AG04449 (cell line): ENCODE results near the gene ADAMTS12.

Source experiments
- CTCF ChIA-PET: fragments of 350-600 bp; formaldehyde crosslinking; extraction: SDS; loops from one replicate; lab custom pipeline; 2021; ENCODE audit warnings: antibody characterized with exemption; lab: Yijun Ruan, JAX
- POLR2A ChIA-PET: fragments of 400-600, 350-600 bp; formaldehyde crosslinking; extraction: SDS; loops from one replicate; lab custom pipeline; 2020; ENCODE audit warnings: antibody characterized with exemption, inconsistent platforms; lab: Yijun Ruan, JAX
- DNase-seq: peaks from one replicate; pipeline ENCODE4 v3.0.0-alpha.2; 2010; ENCODE audit warnings: low read depth, low spot score
- H3K4me3 ChIP-seq: 2 replicates; pipeline ENCODE4 v1.5.1; 2011; ENCODE audit warnings: low read depth, mild to moderate bottlenecking, control low read depth, low read length
- CTCF ChIP-seq: IDR thresholded peaks from one replicate; pipeline ENCODE4 v1.5.1; 2011; ENCODE audit warnings: mild to moderate bottlenecking, moderate library complexity, low read length, control low read depth, inconsistent platforms; ENCODE audit not compliant: insufficient read depth; ENCODE audit errors: missing control alignments

Gene ADAMTS12

GRCh38 chr5:33621514-33621913 is 270.3 kb downstream of the ADAMTS12 start:
- ChIA-PET CTCF (no interaction called here), POLR2A (no interaction called here)
- no peak overlapping the region for H3K4me3 ChIP-seq
- TF ChIP-seq CTCF = no peak
- DNase-seq = no peak

GRCh38 chr5:33614039-33614438 is 277.8 kb downstream of the ADAMTS12 start:
- ChIA-PET CTCF (interaction anchor here (0.6 to 1.4 kb wide), 4 partner anchors 9 to 356 kb away, joined by 3 to 4 read pairs (median 4); no protein-coding TSS in a partner anchor), POLR2A (no interaction called here)
- TF ChIP-seq CTCF = no peak
- H3K4me3 ChIP-seq = no peak overlapping the region
- DNase-seq = no peak

GRCh38 chr5:33612386-33612785 is 279.4 kb downstream of the ADAMTS12 start:
- DNase-seq = peak; percentile 12
- ChIA-PET POLR2A (no interaction called here), CTCF (interaction anchor here (1.0 to 1.4 kb wide), 2 partner anchors 323 to 357 kb away, joined by 3 read pairs; no protein-coding TSS in a partner anchor)
- no peak for TF ChIP-seq CTCF
- no peak overlapping the region for H3K4me3 ChIP-seq

- CTCF ChIA-PET = interaction anchor here (1.0 to 1.4 kb wide), 2 partner anchors 323 to 358 kb away, joined by 3 read pairs; no protein-coding TSS in a partner anchor
Measured at GRCh38 chr5:33611877-33612276, 279.9 kb downstream of the ADAMTS12 start.

GRCh38 chr5:33608344-33609041 is 283.3 kb downstream of the ADAMTS12 start:
- no peak for DNase-seq
- no peak for TF ChIP-seq CTCF
- CTCF ChIA-PET = interaction anchor here (1.7 kb wide), 1 partner anchor 327 kb away, joined by 8 read pairs; no protein-coding TSS in a partner anchor
- POLR2A ChIA-PET = no interaction called here
- no peak overlapping the region for H3K4me3 ChIP-seq

More at GRCh38 chr5:33611877-33612276, 279.9 kb downstream of the ADAMTS12 start:
- H3K4me3 ChIP-seq = no peak overlapping the region
- DNase-seq = peak; percentile 3
- POLR2A ChIA-PET = no interaction called here
- TF ChIP-seq CTCF = no peak

GRCh38 chr5:33604503-33604902 is 287.3 kb downstream of the ADAMTS12 start:
- POLR2A ChIA-PET = no interaction called here
- no peak for DNase-seq
- CTCF ChIA-PET = interaction anchor here (0.7 to 1.1 kb wide), 4 partner anchors 10 to 366 kb away, joined by 3 read pairs; no protein-coding TSS in a partner anchor
- TF ChIP-seq CTCF = no peak
- H3K4me3 ChIP-seq = no peak overlapping the region
